DMS114 treated with DMSO at 0.1 percent for 48 hours (cell line): Measurements from ENCODE around the gene PRIM1.
"Not testable (repeated sequence)": the region's sequence is repeated elsewhere in the genome, so short reads cannot be mapped to it uniquely, and the experiment has no call there.

Experiments used
- DNase-seq: peaks from one replicate; lab custom pipeline; 2025; ENCODE audit not compliant: unreplicated experiment; lab: John Stamatoyannopoulos, UW

PRIM1 gene

GRCh38 chr12:56751712-56752598, at the start of gene PRIM1:
PRIM1 (minus strand) TSS chr12:56752323; CDS start chr12:56752298, 25 bp downstream.
- DNase-seq = peak; percentile 84

- no peak for DNase-seq
Measured at GRCh38 chr12:56800221-56800620, 48.1 kb upstream of the PRIM1 start.

GRCh38 chr12:56799345-56799744, 47.2 kb upstream of the PRIM1 start:
- not testable (repeated sequence) for DNase-seq

GRCh38 chr12:56795791-56796190, 43.7 kb upstream of the PRIM1 start:
- not testable (repeated sequence) for DNase-seq

GRCh38 chr12:56795046-56795562, 43.0 kb upstream of the PRIM1 start:
- DNase-seq = not testable (repeated sequence)

- DNase-seq = not testable (repeated sequence)
Measured at GRCh38 chr12:56793124-56793523, 41.0 kb upstream of the PRIM1 start.

- DNase-seq = no peak
Measured at GRCh38 chr12:56792678-56793077, 40.6 kb upstream of the PRIM1 start.

- DNase-seq = not testable (repeated sequence)
Measured at GRCh38 chr12:56789429-56789828, 37.3 kb upstream of the PRIM1 start.

- DNase-seq = no peak
Measured at GRCh38 chr12:56787498-56787897, 35.4 kb upstream of the PRIM1 start.

GRCh38 chr12:56785874-56786273, 33.8 kb upstream of the PRIM1 start:
- DNase-seq = no peak

GRCh38 chr12:56785141-56785865, 33.2 kb upstream of the PRIM1 start:
- DNase-seq = no peak

- DNase-seq = no peak
Measured at GRCh38 chr12:56781726-56782125, 29.6 kb upstream of the PRIM1 start.

GRCh38 chr12:56778756-56779155, 26.6 kb upstream of the PRIM1 start:
- DNase-seq = no peak

GRCh38 chr12:56776654-56777053, 24.5 kb upstream of the PRIM1 start:
- no peak for DNase-seq

- DNase-seq = no peak
Measured at GRCh38 chr12:56775638-56776037, 23.5 kb upstream of the PRIM1 start.

- no peak for DNase-seq
Measured at GRCh38 chr12:56773113-56773512, 21.0 kb upstream of the PRIM1 start.

- no peak for DNase-seq
Measured at GRCh38 chr12:56772625-56773024, 20.5 kb upstream of the PRIM1 start.

- no peak for DNase-seq
Measured at GRCh38 chr12:56769868-56770267, 17.7 kb upstream of the PRIM1 start.

GRCh38 chr12:56768424-56768823, 16.3 kb upstream of the PRIM1 start:
- DNase-seq = no peak

- DNase-seq = no peak
Measured at GRCh38 chr12:56766535-56766934, 14.4 kb upstream of the PRIM1 start.

GRCh38 chr12:56763753-56764657, 11.9 kb upstream of the PRIM1 start:
- DNase-seq = no peak
